ENCODE measurements around the gene CERS6.
"Not testable (repeated sequence)": the region's sequence is repeated elsewhere in the genome, so short reads cannot be mapped to it uniquely, and the experiment has no call there.

CERS6 gene

GRCh38 chr2:168787782-168788376 is 331.8 kb downstream of the CERS6 start:
- DNase-seq, result no peak

DNA sequence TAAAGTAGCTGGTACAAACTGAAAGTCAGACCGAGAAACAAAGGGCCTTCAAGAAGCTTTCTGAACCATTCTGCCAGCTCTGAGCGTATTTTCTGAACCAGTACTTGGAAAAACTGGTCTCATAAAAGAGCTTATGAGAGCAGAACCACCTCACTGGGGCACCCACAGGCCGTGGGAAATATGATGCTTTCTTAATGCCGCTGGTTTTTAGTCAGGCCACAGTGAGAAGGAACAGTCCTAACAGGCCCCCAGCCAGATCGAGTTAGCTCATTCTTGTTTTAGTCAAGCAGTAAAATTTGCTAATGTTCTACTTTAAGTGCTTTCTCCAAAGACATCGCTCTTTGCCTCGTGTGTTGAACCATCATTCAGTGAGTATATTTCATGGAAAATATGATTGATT is 333.7 kb downstream of the CERS6 start:
- DNase-seq, result no peak

- DNase-seq, result no peak
Observed at GRCh38 chr2:168790226-168790902, 334.3 kb downstream of the CERS6 start.

DNA sequence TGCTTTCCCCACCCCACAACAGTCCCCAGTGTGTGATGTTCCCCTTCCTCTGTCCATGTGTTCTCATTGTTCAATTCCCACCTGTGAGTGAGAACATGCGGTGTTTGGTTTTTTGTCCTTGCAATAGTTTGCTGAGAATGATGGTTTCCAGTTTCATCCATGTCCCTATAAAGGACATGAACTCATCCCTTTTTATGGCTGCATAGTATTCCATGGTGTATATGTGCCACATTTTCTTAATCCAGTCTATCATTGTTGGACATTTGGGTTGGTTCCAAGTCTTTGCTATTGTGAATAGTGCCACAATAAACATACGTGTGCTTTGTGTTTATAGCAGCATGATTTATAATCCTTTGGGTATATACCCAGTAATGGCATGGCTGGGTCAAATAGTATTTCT is 335.1 kb downstream of the CERS6 start:
- DNase-seq, result not testable (repeated sequence)

- DNase-seq, result no peak
Observed at GRCh38 chr2:168793596-168793995, 337.5 kb downstream of the CERS6 start.

DNA sequence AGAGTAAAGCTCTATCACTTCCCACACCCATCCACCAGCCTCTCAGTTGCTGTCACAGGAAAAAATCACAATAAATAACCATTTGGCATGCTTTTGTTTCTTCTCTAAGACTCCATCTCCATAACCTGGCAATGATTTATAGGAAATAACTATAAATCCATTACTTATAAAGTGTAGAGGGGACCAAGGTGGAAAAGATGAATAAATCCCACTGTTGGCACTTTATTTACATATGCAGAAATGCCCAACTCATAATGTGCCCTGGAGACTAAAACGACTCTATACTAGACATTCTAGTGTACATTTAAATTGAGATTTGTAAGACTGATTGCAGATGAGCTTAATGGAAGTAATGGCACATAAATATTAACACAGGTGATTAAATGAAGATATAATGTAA is 338.9 kb downstream of the CERS6 start:
- DNase-seq, result no peak

DNA sequence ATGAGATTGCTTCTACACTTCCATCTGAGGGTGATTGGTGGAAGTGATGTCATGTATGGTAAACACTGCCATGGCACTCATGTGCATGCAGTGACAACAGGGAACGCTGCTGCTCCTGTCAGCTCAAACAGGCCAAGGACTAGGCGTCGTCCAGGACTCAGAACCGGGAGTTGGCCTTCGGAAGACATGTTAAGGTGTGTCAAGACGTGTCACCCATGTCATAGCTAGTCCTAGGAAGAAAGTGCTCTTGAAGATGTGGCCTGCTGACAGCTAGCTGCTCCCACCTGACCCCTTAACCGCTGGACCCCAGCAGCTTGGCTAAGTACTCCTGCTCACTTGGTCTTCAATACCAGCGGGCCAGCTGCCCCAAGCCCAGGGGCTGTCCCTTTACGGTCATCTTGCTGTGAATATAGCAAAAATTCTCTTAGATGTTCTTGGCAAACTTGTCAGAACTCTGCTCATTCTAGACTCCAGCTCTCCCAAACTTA is 340.1 kb downstream of the CERS6 start:
- DNase-seq, result no peak

GRCh38 chr2:168796583-168797285 is 340.7 kb downstream of the CERS6 start:
- no peak for DNase-seq

- DNase-seq, result no peak
Observed at GRCh38 chr2:168797286-168797655, 341.2 kb downstream of the CERS6 start.

DNA sequence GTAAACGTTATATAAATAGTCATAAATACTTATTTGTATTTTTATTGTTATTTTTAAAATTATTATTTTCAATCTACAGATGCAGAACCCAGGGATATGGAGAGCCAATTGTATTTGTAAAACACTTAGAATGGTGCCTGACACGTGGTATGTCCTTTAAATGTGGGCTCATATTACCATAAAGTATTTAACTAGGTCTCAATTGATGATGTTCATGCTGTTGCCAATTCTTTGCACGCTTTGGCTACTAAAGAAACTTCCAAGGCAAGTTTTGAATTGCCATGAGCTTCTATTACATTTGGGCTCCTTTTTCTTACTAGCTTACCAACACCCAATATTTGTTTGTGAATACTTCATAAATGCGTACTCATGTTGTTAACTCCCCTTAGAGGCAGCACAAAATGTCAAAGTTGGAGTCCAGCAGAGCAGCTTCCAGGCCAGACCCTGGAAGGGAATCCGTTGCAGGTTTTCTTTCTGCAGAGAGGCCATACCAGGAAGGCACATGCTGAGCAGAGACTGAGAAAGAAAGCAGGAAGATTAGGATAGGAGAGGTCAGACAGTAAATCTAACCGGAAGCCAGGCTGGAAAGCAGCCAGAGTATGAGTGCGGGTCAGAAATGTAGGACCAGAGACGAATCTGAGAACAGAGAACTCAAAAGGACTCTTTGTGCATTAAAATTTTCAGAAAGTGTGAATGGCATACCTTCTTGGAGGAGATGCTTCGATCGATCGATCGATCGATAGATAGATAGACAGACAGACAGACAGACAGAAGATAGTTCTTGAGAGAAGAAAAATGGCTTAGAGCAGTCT is 342.2 kb downstream of the CERS6 start:
- no peak for DNase-seq

- DNase-seq, result no peak
Observed at GRCh38 chr2:168798888-168799410, 342.9 kb downstream of the CERS6 start.

DNA sequence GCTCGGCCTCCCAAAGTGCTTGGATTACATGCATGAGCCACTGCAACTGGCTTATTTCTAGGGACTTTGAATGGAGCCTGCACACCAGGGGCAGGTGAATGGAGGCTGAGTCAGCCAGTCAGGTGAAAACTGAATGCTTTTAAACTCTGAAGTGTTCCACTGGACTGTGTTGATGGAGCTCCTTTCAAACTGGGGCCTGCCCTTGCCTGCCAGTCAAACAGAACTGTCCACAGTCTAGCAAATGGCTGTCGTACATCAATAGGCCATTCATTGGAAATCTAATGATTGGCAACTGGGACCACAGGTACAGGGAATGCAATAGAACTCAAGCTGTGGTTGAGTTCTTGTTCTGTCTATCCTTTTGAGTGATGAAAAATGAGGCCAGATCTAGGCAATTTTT is 345.4 kb downstream of the CERS6 start:
- DNase-seq, result no peak

DNA sequence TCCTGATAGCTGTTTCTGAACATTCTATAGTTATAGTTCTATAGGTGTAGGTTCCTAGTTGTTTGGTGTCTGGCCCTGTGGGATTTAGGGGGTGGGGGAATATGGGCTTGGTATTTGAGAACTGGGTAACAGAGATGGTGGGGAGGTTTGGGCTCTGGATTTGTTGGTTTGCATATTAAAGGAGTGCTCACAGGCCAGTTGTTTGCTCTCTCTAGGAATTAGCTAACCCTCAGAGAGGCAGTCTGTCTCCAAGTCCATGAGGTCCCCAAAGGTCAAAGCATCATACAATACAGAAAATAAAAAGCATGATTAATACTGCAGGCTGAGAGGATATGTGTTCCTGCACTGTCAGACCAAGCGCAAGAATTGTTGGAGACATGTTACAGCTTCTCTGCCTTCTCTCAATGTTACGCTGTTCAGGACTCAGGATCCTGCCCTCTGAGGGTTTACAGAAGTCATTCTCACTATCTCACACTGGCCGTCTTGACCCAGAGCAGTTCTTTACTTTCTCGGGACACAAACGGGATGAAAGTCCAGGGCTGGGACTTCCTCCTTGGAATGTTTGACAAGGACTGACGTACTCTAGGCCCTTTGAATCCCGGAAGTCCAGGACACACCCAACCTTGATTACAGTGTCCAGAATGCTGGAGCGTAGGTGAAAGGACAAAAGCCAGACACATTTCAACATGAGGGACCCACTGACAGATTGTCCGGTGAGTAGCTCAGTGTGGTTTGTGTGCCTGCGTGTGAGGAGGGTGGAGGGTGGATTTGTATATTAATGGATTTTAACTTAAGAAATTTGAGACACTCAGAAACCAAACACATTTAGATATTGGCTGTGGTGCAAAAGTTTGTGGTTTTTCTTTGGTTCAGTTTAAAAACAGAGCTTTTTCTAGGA is 346.1 kb downstream of the CERS6 start, which contains the start of gene NOSTRIN:
NOSTRIN (plus strand) TSS at position 677 of the 898 bp plus-strand sequence; CDS start at position 687, 10 bp downstream.
- no peak for DNase-seq

GRCh38 chr2:168802859-168803725 is 347.0 kb downstream of the CERS6 start:
- DNase-seq, result no peak

GRCh38 chr2:168804214-168804613 is 348.1 kb downstream of the CERS6 start:
- DNase-seq, result no peak

DNA sequence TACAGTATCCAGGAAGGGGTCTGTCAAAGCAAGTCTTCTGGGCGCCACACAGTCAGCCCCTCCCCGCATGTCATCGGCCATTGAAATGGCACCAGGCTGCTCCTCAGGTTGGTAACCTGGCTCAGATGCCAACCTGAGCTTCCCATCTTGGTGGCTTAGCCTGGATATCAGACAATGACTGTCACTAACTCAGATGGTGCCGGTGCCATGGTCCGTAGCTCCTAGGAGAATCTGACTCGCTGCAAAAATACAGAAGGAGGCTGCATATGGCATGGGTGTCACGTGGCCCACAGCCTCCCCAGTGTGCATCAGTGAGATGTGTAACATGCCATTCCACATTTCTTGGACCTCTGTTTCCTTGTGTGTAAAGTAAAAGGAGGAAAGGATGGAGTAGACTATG is 349.5 kb downstream of the CERS6 start:
- no peak for DNase-seq

DNA sequence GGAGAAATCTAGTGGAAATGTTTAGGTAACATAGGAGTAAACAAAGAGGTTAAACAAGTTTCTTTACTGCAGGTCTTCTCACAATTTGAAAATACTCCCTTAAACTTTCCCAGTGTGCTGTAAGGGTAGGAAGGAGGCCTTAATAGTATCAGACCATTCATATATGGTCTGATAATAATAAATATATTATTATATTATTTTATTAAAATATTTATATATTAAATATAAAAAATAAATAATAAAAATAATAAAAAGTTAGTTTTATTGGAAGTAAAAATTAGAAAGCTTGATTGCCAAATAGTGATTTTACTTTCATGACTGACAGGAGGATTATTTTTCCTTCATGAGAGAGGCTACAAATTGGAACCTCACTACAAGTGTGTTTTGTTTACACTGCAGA is 353.5 kb downstream of the CERS6 start:
- no peak for DNase-seq

GRCh38 chr2:168810235-168810634 is 354.2 kb downstream of the CERS6 start:
- no peak for DNase-seq

GRCh38 chr2:168811696-168812095 is 355.6 kb downstream of the CERS6 start:
- no peak for DNase-seq

DNA sequence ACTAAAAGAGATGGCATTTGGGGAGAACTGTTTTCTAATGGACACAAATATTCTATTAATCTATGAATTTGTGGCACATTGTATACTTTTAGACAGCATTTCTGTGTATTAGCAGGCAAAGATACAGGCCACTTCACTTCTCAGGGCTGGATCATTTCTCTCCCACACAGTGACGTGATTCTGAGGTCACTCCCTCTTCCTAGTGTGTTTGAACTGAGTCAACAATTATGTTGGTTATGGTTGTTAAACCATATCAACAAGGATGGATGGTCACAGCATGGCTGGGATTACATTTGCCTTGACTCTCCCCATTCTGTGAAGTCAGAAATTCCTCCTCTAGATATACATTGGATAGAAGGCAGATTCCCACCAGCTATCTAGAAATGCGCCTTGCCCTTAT is 358.0 kb downstream of the CERS6 start:
- no peak for DNase-seq

All from activated CD8-positive, alpha-beta memory T cell treated with anti-CD3 and anti-CD28 coated beads for 24 hours (primary cell).